GM12891 (cell line): ENCODE data around the gene STON2.

ENCODE experiments used
- DNase-seq: peaks from one replicate; pipeline ENCODE4 v3.0.0; 2011; ENCODE audit warnings: low spot score; ENCODE audit not compliant: insufficient read length
- FAIRE-seq: peaks from 2 replicates; lab custom pipeline; 2011; peaks lifted over from hg19 to GRCh38; lab: Jason Lieb, UNC
- PAX5 ChIP-seq: IDR thresholded peaks from 2 replicates; pipeline ENCODE4 v1.6.1; 2011; ENCODE audit warnings: low read length, moderate library complexity, mild to moderate bottlenecking; ENCODE audit not compliant: insufficient read depth, severe bottlenecking
- POLR2A ChIP-seq: IDR thresholded peaks from 2 replicates; pipeline ENCODE4 v1.6.1; 2011; ENCODE audit warnings: low read depth, low read length, control low read depth
- POLR2AphosphoS5 ChIP-seq: IDR thresholded peaks from 2 replicates; pipeline ENCODE4 v1.6.1; 2011; ENCODE audit warnings: low read depth, low read length, control low read depth
- POU2F2 ChIP-seq: IDR thresholded peaks from 2 replicates; pipeline ENCODE4 v1.6.1; 2011; ENCODE audit warnings: low read depth, mild to moderate bottlenecking, control low read depth, low read length, moderate library complexity
- SPI1 ChIP-seq: IDR thresholded peaks from 2 replicates; pipeline ENCODE4 v1.6.1; 2011; ENCODE audit warnings: low read depth, low read length, control low read depth
- TAF1 ChIP-seq: IDR thresholded peaks from 2 replicates; pipeline ENCODE4 v1.6.1; 2011; ENCODE audit warnings: low read depth, low read length, control low read depth

Gene STON2

GRCh38 chr14:81330619-81331122 is 69.5 kb downstream of the STON2 start:
- FAIRE-seq, result no peak

GRCh38 chr14:81329640-81330381 is 70.3 kb downstream of the STON2 start:
- FAIRE-seq (no peak), DNase-seq (no peak)
- TF ChIP-seq POLR2AphosphoS5, result no peak

More at GRCh38 chr14:81330619-81331122, 69.5 kb downstream of the STON2 start:
- no peak for TF ChIP-seq POLR2A
- no peak for TF ChIP-seq PAX5
- TF ChIP-seq POU2F2, result no peak
- TF ChIP-seq SPI1, result no peak
- TF ChIP-seq TAF1, result no peak
- no peak for TF ChIP-seq POLR2AphosphoS5
- no peak for DNase-seq

- no peak for FAIRE-seq
- no peak for DNase-seq
- no peak for TF ChIP-seq TAF1
- TF ChIP-seq SPI1, result no peak
- TF ChIP-seq PAX5, result no peak
- no peak for TF ChIP-seq POLR2A
- no peak for TF ChIP-seq POLR2AphosphoS5
- TF ChIP-seq POU2F2, result no peak
These were observed 73.7 kb downstream of the STON2 start for GRCh38 chr14:81326451-81326850.

DNA sequence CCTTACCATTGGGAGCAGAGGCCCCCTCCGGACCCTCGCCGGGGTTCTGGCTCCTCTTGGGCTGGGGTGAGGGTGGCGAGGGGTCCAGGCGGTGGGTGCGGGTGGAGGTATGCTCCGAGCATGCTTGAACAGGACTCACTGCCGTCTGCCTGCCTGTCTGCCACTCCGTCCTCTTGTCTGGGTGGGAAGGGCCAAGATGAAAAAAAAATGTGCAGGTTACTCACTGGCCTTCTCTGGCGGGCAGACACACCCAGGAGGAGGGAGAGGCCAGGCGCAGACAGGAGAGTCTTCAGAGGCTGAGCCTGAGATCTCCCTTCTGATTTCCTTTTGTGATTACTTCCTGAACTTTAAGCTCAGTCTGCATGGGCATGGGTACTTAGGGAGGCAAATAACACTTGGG is 76.1 kb downstream of the STON2 start:
- DNase-seq (no peak), FAIRE-seq (no peak)
- TF ChIP-seq PAX5, result no peak
- no peak for TF ChIP-seq POLR2A
- TF ChIP-seq POU2F2, result no peak
- TF ChIP-seq SPI1, result no peak
- no peak for TF ChIP-seq TAF1
- no peak for TF ChIP-seq POLR2AphosphoS5

GRCh38 chr14:81323093-81323492 is 77.0 kb downstream of the STON2 start:
- FAIRE-seq, result no peak
- TF ChIP-seq TAF1 (no peak), POLR2AphosphoS5 (no peak), SPI1 (no peak), POLR2A (no peak), POU2F2 (no peak)
- DNase-seq, result no peak

GRCh38 chr14:81319946-81320345 is 80.2 kb downstream of the STON2 start:
- FAIRE-seq (no peak), DNase-seq (no peak)
- no peak for TF ChIP-seq POU2F2

- TF ChIP-seq SPI1 (no peak), POU2F2 (no peak), POLR2A (no peak), PAX5 (no peak), TAF1 (no peak), POLR2AphosphoS5 (no peak)
- DNase-seq, result no peak
- FAIRE-seq, result no peak
These were observed 80.8 kb downstream of the STON2 start for GRCh38 chr14:81319314-81319713.

GRCh38 chr14:81315341-81315740 is 84.8 kb downstream of the STON2 start:
- FAIRE-seq, result no peak
- TF ChIP-seq POU2F2 (no peak), SPI1 (no peak)
- no peak for DNase-seq

GRCh38 chr14:81314443-81315175 is 85.5 kb downstream of the STON2 start:
- TF ChIP-seq TAF1 (no peak), PAX5 (no peak), POLR2A (no peak), SPI1 (no peak), POU2F2 (no peak), POLR2AphosphoS5 (no peak)
- DNase-seq (no peak), FAIRE-seq (no peak)
